ENCODE data around the gene SDCCAG8. TPM values are rescaled to one million over a fixed set of nuclear protein-coding genes. Genes with fewer than 3 reads are reported as not detected.
A peak's percentile ranks its signal among the peaks of the same experiment; 100 is the strongest.

Gene SDCCAG8
- total RNA-seq, 1 donor from 2014 or later: 92.7 TPM

GRCh38 chr1:243267914-243268653 is 12.2 kb downstream of the SDCCAG8 start:
- TF ChIP-seq CTCF (IDR thresholded peaks at IDR 0.05): no peak
- H3K9me3 ChIP-seq: no peaks in the 10 kb centered on the region
- H3K36me3 ChIP-seq: peaks cover 28% of the 10 kb centered on the region
- ATAC-seq: peak; percentile 69 to 72
- H3K27ac ChIP-seq: peak overlapping the region; percentile 67
- peaks cover 79% of the 10 kb centered on the region for H3K4me1 ChIP-seq
- DNase-seq: no peak
- peak overlapping the region; percentile 2 for H3K4me3 ChIP-seq
- intact Hi-C loops (cut with DNase I): no loop called here
- no peaks in the 10 kb centered on the region for H3K27me3 ChIP-seq (ENCODE audit: low read depth)

- Histone ChIP-seq H3K4me3 (peak overlapping the region; percentile 18), H3K9me3 (no peaks in the 10 kb centered on the region), H3K27me3 (ENCODE audit: low read depth) (no peaks in the 10 kb centered on the region), H3K4me1 (peaks cover 71% of the 10 kb centered on the region), H3K36me3 (peaks cover 35% of the 10 kb centered on the region), H3K27ac (peak overlapping the region; percentile 67)
- ATAC-seq: peak; percentile 15 to 55
- no peak for TF ChIP-seq CTCF (IDR thresholded peaks at IDR 0.05)
- no peak for DNase-seq
- intact Hi-C loops (cut with DNase I): no loop called here
Observed at GRCh38 chr1:243268751-243269460, 13.1 kb downstream of the SDCCAG8 start.

GRCh38 chr1:243269461-243269801 is 13.6 kb downstream of the SDCCAG8 start:
- Histone ChIP-seq H3K4me3 (peak overlapping the region; percentile 18), H3K9me3 (no peaks in the 10 kb centered on the region), H3K27ac (peak overlapping the region; percentile 67), H3K36me3 (peaks cover 40% of the 10 kb centered on the region), H3K4me1 (peaks cover 66% of the 10 kb centered on the region), H3K27me3 (ENCODE audit: low read depth) (no peaks in the 10 kb centered on the region)
- ATAC-seq: no peak
- DNase-seq: no peak
- intact Hi-C loops (cut with DNase I): no loop called here
- TF ChIP-seq CTCF (IDR thresholded peaks at IDR 0.05): no peak

- intact Hi-C loops (cut with DNase I): no loop called here
- DNase-seq: no peak
- no peak for TF ChIP-seq CTCF (IDR thresholded peaks at IDR 0.05)
- H3K27me3 ChIP-seq (ENCODE audit: low read depth): no peaks in the 10 kb centered on the region
- peak overlapping the region; percentile 67 for H3K27ac ChIP-seq
- H3K9me3 ChIP-seq: no peaks in the 10 kb centered on the region
- ATAC-seq: no peak
- peaks cover 57% of the 10 kb centered on the region for H3K4me1 ChIP-seq
- peaks cover 48% of the 10 kb centered on the region for H3K36me3 ChIP-seq
- no peak overlapping the region for H3K4me3 ChIP-seq
Observed at GRCh38 chr1:243270097-243270864, 14.4 kb downstream of the SDCCAG8 start.

GRCh38 chr1:243271996-243272395 is 16.2 kb downstream of the SDCCAG8 start:
- Histone ChIP-seq H3K27ac (no peak overlapping the region), H3K9me3 (no peaks in the 10 kb centered on the region), H3K4me1 (peaks cover 41% of the 10 kb centered on the region), H3K4me3 (no peak overlapping the region), H3K36me3 (peaks cover 65% of the 10 kb centered on the region), H3K27me3 (ENCODE audit: low read depth) (no peaks in the 10 kb centered on the region)
- ATAC-seq: no peak
- TF ChIP-seq CTCF (IDR thresholded peaks at IDR 0.05): no peak
- DNase-seq: no peak
- intact Hi-C loops (cut with DNase I): no loop called here
